Left lobe of liver (tissue), 2 donors: ENCODE measurements around the gene MRPS5. TPM values are rescaled to one million over a fixed set of nuclear protein-coding genes. Genes with fewer than 3 reads are reported as not detected.
"Not testable (repeated sequence)": the region's sequence is repeated elsewhere in the genome, so short reads cannot be mapped to it uniquely, and the experiment has no call there.

Experiments
- ATAC-seq: fragments of 200-7000 bp; cut with Tn5 transposase; one replicate; pipeline ENCODE4 v1.9.1; 2020; ENCODE audit warnings: mild to moderate bottlenecking, moderate library complexity
- DNase-seq: peaks from one replicate; pipeline ENCODE4 v3.0.0-alpha.2; 2020; ENCODE audit warnings: low spot score
- total RNA-seq: library from RNA; stranded (reverse); gene quantifications from one replicate; pipeline ENCODE4 v1.2.1, GENCODE V29; 2021
- donor health status: DM: no; HTN: no; CAD: no; lungs with moderate emphysema.
- donor health status: DM: no; HTN: yes; CAD: no.

Gene MRPS5
- total RNA-seq, 1 donor from 2014 or later = 34.7 TPM

- DNase-seq (no peak), ATAC-seq (no peak)
Measured at GRCh38 chr2:95048825-95049682, 72.6 kb downstream of the MRPS5 start.

- no peak for ATAC-seq
- no peak for DNase-seq
Measured at GRCh38 chr2:95047629-95048510, 73.7 kb downstream of the MRPS5 start.

- no peak for DNase-seq
- ATAC-seq = no peak
Measured at GRCh38 chr2:95046371-95047112, 75.1 kb downstream of the MRPS5 start.

GRCh38 chr2:95044601-95045000 lies 77.0 kb downstream of the MRPS5 start:
- ATAC-seq (no peak), DNase-seq (no peak)

- ATAC-seq (peak; percentile 68), DNase-seq (no peak)
Measured at GRCh38 chr2:95043300-95044093, 78.1 kb downstream of the MRPS5 start.

- DNase-seq = no peak
- ATAC-seq = no peak
Measured at GRCh38 chr2:95042472-95043271, 78.9 kb downstream of the MRPS5 start.

- no peak for DNase-seq
- ATAC-seq = no peak
Measured at GRCh38 chr2:95041824-95042442, 79.7 kb downstream of the MRPS5 start.

- ATAC-seq = no peak
- DNase-seq = no peak
Measured at GRCh38 chr2:95041060-95041823, 80.4 kb downstream of the MRPS5 start.

GRCh38 chr2:95040426-95040825 lies 81.2 kb downstream of the MRPS5 start:
- ATAC-seq (no peak), DNase-seq (no peak)

GRCh38 chr2:95039978-95040377 lies 81.6 kb downstream of the MRPS5 start:
- ATAC-seq (no peak), DNase-seq (no peak)

- DNase-seq = no peak
- no peak for ATAC-seq
Measured at GRCh38 chr2:95039363-95039762, 82.2 kb downstream of the MRPS5 start.

GRCh38 chr2:95038635-95039298 lies 82.8 kb downstream of the MRPS5 start:
- DNase-seq (no peak), ATAC-seq (no peak)

- ATAC-seq, DNase-seq: not testable (repeated sequence)
Measured at GRCh38 chr2:95037841-95038585, 83.6 kb downstream of the MRPS5 start.

GRCh38 chr2:95037384-95037839 lies 84.2 kb downstream of the MRPS5 start:
- no peak for ATAC-seq
- no peak for DNase-seq

- no peak for DNase-seq
- no peak for ATAC-seq
Measured at GRCh38 chr2:95036596-95037383, 84.8 kb downstream of the MRPS5 start.
